GM12874 (cell line): Measurements from ENCODE around the gene MSL1.

Experiments used
- CTCF ChIP-seq: IDR thresholded peaks from 2 replicates; pipeline ENCODE4 v1.5.1; 2011; ENCODE audit warnings: low read depth, mild to moderate bottlenecking, control low read depth, low read length, moderate library complexity; ENCODE audit not compliant: insufficient read depth

MSL1 gene

GRCh38 chr17:40153603-40154236 is 31.9 kb downstream of the MSL1 start:
- TF ChIP-seq CTCF: no peak

GRCh38 chr17:40157973-40158372 is 36.2 kb downstream of the MSL1 start:
- TF ChIP-seq CTCF: no peak

- TF ChIP-seq CTCF: no peak
These were observed 36.8 kb downstream of the MSL1 start for GRCh38 chr17:40158438-40159013.

- no peak for TF ChIP-seq CTCF
These were observed 37.7 kb downstream of the MSL1 start for GRCh38 chr17:40159456-40159855.

GRCh38 chr17:40167685-40168261 is 46.0 kb downstream of the MSL1 start:
- TF ChIP-seq CTCF: no peak

- TF ChIP-seq CTCF: peak; percentile 68
These were observed 46.6 kb downstream of the MSL1 start for GRCh38 chr17:40168262-40168832.

GRCh38 chr17:40170325-40170724 is 48.6 kb downstream of the MSL1 start:
- TF ChIP-seq CTCF: no peak
